Fibroblast of lung (primary cell): ENCODE results near the gene TNS1. TPM values are rescaled to one million over a fixed set of nuclear protein-coding genes. Genes with fewer than 3 reads are reported as not detected.

Source experiments
- DNase-seq, 2 donors: peaks; one replicate each; pipeline versions ENCODE4 v3.0.0 to v3.0.0-alpha.2; 2010; ENCODE audit warnings: low read depth in 2 of 2
- H2AFZ ChIP-seq: 2 replicates; pipeline ENCODE4 v1.5.1; 2012; ENCODE audit warnings: low read length, control low read depth, inconsistent platforms
- H3K27ac ChIP-seq: 2 replicates; pipeline ENCODE4 v1.5.1; 2011; ENCODE audit warnings: low read length, control low read depth; ENCODE audit not compliant: insufficient read depth
- H3K27me3 ChIP-seq: 2 replicates; pipeline ENCODE4 v1.5.1; 2011; ENCODE audit warnings: mild to moderate bottlenecking, low read length; ENCODE audit not compliant: control insufficient read depth, insufficient read depth
- H3K36me3 ChIP-seq: 2 replicates; pipeline ENCODE4 v1.5.1; 2011; ENCODE audit warnings: low read length; ENCODE audit not compliant: control insufficient read depth, insufficient read depth
- H3K4me1 ChIP-seq: 2 replicates; pipeline ENCODE4 v1.5.1; 2011; ENCODE audit warnings: low read length; ENCODE audit not compliant: control insufficient read depth, insufficient read depth; ENCODE audit errors: extremely low read depth
- H3K4me2 ChIP-seq: 2 replicates; pipeline ENCODE4 v1.5.1; 2011; ENCODE audit warnings: low read length, control low read depth; ENCODE audit not compliant: insufficient read depth; ENCODE audit errors: extremely low read depth
- H3K4me3 ChIP-seq, 4 experiments: fragments of 200-600 bp in 1 of 4; sonication (generic) in 1 of 4; replicated peaks in 1 of 4; 2 replicates each; pipeline ENCODE4 v1.5.1; 2011 to 2016; ENCODE audit warnings: low read length in 4 of 4, low read depth in 3 of 4, mild to moderate bottlenecking in 3 of 4, control low read depth in 2 of 4, inconsistent platforms in 1 of 4, mixed read lengths in 1 of 4; ENCODE audit not compliant: insufficient read depth in 1 of 4; ENCODE audit errors: control extremely low read depth in 1 of 4
- H3K79me2 ChIP-seq: 2 replicates; pipeline ENCODE4 v1.5.1; 2012; ENCODE audit warnings: mild to moderate bottlenecking, low read length, inconsistent platforms; ENCODE audit not compliant: control insufficient read depth, insufficient read depth
- H3K9ac ChIP-seq: 2 replicates; pipeline ENCODE4 v1.5.1; 2011; ENCODE audit warnings: mild to moderate bottlenecking, low read length, control low read depth; ENCODE audit not compliant: insufficient read depth
- H3K9me3 ChIP-seq: 2 replicates; pipeline ENCODE4 v1.5.1; 2012; ENCODE audit warnings: low read depth, low read length; ENCODE audit not compliant: control insufficient read depth, insufficient read depth
- H4K20me1 ChIP-seq: 2 replicates; pipeline ENCODE4 v1.5.1; 2011; ENCODE audit warnings: low read length; ENCODE audit not compliant: control insufficient read depth, insufficient read depth; ENCODE audit errors: extremely low read depth
- CTCF ChIP-seq, 2 donors: IDR thresholded peaks in 1 of 2; conservative IDR thresholded peaks in 1 of 2; 1 replicate in 1 of 2; 2 replicates in 1 of 2; pipeline ENCODE4 v1.5.1; 2011 to 2012; ENCODE audit warnings: low read length in 2 of 2, control low read depth in 1 of 2, inconsistent platforms in 1 of 2, low read depth in 1 of 2, mild to moderate bottlenecking in 1 of 2
- EZH2 ChIP-seq: IDR thresholded peaks from 2 replicates; pipeline ENCODE4 v1.5.1; 2012; ENCODE audit warnings: low read length, control low read depth, mild to moderate bottlenecking; ENCODE audit errors: missing control alignments
- polyA plus RNA-seq, 2 donors: library from polyadenylated mRNA; depleted of rRNA in 1 of 2; stranded (reverse) in 1 of 2; unstranded in 1 of 2; fragments of >200 nt; gene quantifications; 2 replicates each; pipeline ENCODE4 v1.2.1, GENCODE V29; 2011 to 2012; ENCODE audit warnings: missing spikeins in 1 of 2
- total RNA-seq: library from RNA; depleted of rRNA; stranded (reverse); fragments of >200 nt; gene quantifications from 2 replicates; pipeline ENCODE4 v1.2.1, GENCODE V29; 2014

Gene TNS1
- total and polyA plus RNA-seq, 2 donors (not counting 1 experiment from before 2014, with no cell fraction given): 44.4 to 47.1 TPM

GRCh38 chr2:218026676-218027425, 24.1 kb upstream of the TNS1 start:
- H3K27me3 ChIP-seq: peaks cover 14% of the 10 kb centered on the region
- no peak for TF ChIP-seq EZH2
- TF ChIP-seq CTCF (conservative IDR thresholded peaks at IDR 0.05 in 1 of 2, IDR thresholded peaks at IDR 0.05 in 1 of 2; ENCODE audit: low read depth in 1 of 2, low read length in 2 of 2): no peak
- no peak overlapping the region for H3K4me3 ChIP-seq
- no peaks in the 10 kb centered on the region for H3K36me3 ChIP-seq
- H3K4me1 ChIP-seq: no peaks in the 10 kb centered on the region
- H3K9me3 ChIP-seq: no peaks in the 10 kb centered on the region
- no peak for DNase-seq
- H3K27ac ChIP-seq: no peak overlapping the region
- H2AFZ ChIP-seq: no peak overlapping the region
- H4K20me1 ChIP-seq: no peaks in the 10 kb centered on the region
- no peak overlapping the region for H3K4me2 ChIP-seq
- H3K9ac ChIP-seq: no peak overlapping the region
- no peaks in the 10 kb centered on the region for H3K79me2 ChIP-seq

- Histone ChIP-seq H3K36me3 (no peaks in the 10 kb centered on the region), H3K9ac (no peak overlapping the region), H3K4me1 (no peaks in the 10 kb centered on the region), H3K4me3 (no peak overlapping the region), H3K27me3 (peaks cover 14% of the 10 kb centered on the region), H3K27ac (no peak overlapping the region), H2AFZ (no peak overlapping the region), H4K20me1 (no peaks in the 10 kb centered on the region), H3K79me2 (no peaks in the 10 kb centered on the region), H3K9me3 (no peaks in the 10 kb centered on the region), H3K4me2 (no peak overlapping the region)
- no peak for DNase-seq
- no peak for TF ChIP-seq CTCF (conservative IDR thresholded peaks at IDR 0.05 in 1 of 2, IDR thresholded peaks at IDR 0.05 in 1 of 2; ENCODE audit: low read depth in 1 of 2, low read length in 2 of 2)
Observed at GRCh38 chr2:218026244-218026643, 23.4 kb upstream of the TNS1 start.

GRCh38 chr2:218024871-218025270, 22.1 kb upstream of the TNS1 start:
- Histone ChIP-seq H3K4me2 (no peak overlapping the region), H3K9me3 (no peaks in the 10 kb centered on the region), H3K4me1 (no peaks in the 10 kb centered on the region), H3K27me3 (peaks cover 5% of the 10 kb centered on the region), H3K36me3 (no peaks in the 10 kb centered on the region), H3K9ac (no peak overlapping the region), H2AFZ (no peak overlapping the region), H3K27ac (no peak overlapping the region), H4K20me1 (no peaks in the 10 kb centered on the region), H3K4me3 (no peak overlapping the region), H3K79me2 (no peaks in the 10 kb centered on the region)
- no peak for TF ChIP-seq EZH2
- no peak for TF ChIP-seq CTCF (conservative IDR thresholded peaks at IDR 0.05 in 1 of 2, IDR thresholded peaks at IDR 0.05 in 1 of 2; ENCODE audit: low read depth in 1 of 2, low read length in 2 of 2)
- no peak for DNase-seq
